GM12865 (cell line): ENCODE results near the gene NFE2L2.

Source experiments
- DNase-seq: peaks from one replicate; pipeline ENCODE4 v3.0.0; 2010; ENCODE audit warnings: low read depth
- H3K4me3 ChIP-seq: 2 replicates; pipeline ENCODE4 v1.5.1; 2011; ENCODE audit warnings: mild to moderate bottlenecking, low read depth, low read length, control low read depth
- TF ChIP-seq, protein P1 (sequence below): IDR thresholded peaks from 2 replicates; pipeline ENCODE4 v1.5.1; 2011; ENCODE audit warnings: low read length, control low read depth, low read depth, inconsistent platforms; ENCODE audit not compliant: insufficient read depth; ENCODE audit errors: missing control alignments

Gene NFE2L2

DNA sequence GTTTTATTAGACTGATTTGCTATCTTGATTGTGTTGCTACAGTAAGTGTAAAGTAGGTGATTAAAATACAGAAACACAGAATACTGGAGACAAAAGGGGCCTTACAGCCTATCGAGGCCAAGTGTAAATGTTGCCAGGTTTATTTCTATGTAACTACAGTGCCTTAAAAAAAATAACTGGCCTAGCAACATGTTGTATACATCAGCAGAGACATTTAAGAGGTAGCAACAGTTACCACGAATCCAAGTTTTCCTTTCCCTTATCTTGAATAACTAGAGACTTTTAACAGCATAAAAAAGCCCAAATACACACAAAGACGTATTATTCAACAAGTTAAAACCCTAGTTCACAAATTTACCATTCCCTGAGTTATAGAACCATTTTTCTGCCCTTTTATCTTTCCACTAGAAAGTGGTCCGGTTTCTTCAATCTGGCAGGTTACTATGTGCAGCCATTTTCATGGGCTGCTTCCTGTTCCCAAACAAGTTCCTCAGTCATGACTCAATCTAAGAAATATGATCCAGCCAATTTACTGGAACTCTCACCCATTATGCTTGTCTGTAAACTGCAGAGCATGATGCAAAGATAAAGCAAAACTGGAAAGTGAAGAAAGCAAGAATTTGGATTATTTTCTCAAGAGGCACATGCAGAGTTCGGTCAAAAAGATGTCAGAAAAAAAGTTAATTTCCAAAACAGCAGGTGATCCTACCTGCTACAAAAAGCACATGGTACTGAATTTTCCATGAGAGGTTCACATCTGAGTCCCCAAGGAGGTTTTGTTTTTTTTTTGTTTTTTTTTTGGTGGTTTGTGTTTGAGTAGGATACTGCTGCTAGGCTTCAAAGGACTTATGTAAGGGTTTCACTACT lies 22.2 kb downstream of the NFE2L2 start:
- 0 out of 2 replicates have a peak overlapping the region, but pooled peaks have one; percentile 9 for H3K4me3 ChIP-seq
- DNase-seq: no peak
- TF ChIP-seq, protein P1, sequence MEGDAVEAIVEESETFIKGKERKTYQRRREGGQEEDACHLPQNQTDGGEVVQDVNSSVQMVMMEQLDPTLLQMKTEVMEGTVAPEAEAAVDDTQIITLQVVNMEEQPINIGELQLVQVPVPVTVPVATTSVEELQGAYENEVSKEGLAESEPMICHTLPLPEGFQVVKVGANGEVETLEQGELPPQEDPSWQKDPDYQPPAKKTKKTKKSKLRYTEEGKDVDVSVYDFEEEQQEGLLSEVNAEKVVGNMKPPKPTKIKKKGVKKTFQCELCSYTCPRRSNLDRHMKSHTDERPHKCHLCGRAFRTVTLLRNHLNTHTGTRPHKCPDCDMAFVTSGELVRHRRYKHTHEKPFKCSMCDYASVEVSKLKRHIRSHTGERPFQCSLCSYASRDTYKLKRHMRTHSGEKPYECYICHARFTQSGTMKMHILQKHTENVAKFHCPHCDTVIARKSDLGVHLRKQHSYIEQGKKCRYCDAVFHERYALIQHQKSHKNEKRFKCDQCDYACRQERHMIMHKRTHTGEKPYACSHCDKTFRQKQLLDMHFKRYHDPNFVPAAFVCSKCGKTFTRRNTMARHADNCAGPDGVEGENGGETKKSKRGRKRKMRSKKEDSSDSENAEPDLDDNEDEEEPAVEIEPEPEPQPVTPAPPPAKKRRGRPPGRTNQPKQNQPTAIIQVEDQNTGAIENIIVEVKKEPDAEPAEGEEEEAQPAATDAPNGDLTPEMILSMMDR: no peak

DNA sequence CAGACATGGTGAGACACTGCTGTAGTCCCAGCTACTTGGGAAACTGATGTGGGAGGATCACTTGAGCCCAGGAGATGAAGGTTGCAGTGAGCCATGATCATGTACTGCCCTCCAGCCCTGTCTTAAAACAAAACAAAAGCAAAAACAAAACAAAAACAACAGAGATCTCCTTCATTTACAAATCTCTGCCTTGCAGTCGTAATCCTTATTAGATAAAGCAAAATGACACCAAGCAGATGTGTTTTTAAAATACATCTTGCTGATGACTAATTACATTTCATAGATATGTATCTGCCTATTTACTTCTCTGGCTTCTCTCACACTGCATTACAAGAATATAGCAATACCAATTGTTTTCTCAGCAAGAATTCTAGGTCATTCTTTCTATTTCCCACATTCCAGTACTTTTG lies 22.8 kb downstream of the NFE2L2 start:
- DNase-seq: no peak
- TF ChIP-seq, protein P1: no peak
- 0 out of 2 replicates have a peak overlapping the region, but pooled peaks have one; percentile 9 for H3K4me3 ChIP-seq

DNA sequence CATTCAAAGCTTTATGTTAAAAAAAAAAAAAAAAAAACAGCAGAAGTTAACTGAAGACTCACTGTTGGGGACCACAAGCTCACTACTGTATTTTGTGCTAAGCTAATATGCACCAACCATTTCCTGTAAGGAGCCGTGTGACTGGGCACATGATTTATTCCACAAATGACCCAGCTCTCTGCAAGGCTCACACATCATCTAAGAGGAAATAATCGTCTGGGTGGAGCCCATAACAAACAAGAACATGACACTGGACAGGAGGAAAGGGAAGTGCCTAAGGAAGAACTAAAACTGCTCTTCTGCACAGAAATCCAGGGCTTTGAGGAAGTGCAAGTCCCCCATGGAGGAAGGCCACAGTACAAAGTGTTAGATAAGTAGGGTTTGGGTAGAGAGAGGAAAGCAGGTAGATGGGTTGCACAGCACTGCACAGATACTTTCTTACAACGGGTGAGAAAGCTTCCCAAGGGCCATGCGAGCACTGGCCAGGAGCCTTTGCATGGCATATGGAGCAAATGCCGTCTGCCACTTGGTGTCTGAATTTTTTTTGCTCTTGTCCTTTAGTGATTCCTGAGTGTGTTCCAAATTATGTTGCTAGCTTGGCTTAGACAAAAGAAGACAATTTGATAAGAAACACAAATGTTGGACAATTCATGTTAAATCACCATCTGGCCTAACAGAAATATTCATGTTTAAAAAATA lies 24.4 kb downstream of the NFE2L2 start:
- TF ChIP-seq, protein P1: no peak
- DNase-seq: peak; percentile 67
- no peak overlapping the region for H3K4me3 ChIP-seq

DNA sequence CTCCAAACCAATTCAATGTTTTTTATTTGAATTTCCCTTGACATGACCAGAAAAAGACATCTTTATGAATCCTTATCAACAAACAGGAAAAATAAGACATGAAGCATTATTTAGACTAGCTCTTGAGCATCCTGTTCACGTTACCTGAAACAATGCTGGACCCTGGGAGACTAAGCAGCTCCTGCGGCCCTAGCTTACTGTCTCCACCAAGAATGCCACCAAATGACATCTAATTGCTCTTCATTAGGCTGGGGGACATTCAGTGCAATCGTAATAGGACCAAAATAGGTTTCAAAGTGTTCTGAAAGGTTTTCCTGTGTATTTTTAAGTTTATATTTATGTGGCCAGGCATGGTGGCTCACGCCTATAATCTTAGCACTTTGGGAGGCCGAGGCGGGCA lies 25.5 kb downstream of the NFE2L2 start:
- TF ChIP-seq, protein P1: no peak
- no peak for DNase-seq
- no peak overlapping the region for H3K4me3 ChIP-seq

DNA sequence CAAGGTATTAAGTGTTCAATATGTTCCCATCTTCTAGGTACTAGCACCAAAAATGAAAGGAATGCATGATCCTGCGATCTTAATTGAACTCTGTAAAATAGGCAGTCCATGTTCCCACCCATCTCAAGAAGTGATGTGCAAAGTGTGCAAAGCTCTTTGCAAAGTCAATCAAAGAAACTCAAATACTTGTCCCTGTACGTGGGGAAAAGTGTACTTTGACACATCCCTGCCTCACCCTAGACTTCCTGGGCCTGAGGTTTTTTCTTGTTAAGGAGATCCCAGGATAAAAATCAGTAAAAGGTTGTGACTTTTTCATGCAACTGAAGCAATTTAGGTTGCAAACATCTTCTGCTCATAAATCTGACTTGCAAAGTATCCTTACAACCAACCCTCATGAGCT lies 26.6 kb downstream of the NFE2L2 start:
- no peak for DNase-seq
- TF ChIP-seq, protein P1: no peak
- H3K4me3 ChIP-seq: no peak overlapping the region

DNA sequence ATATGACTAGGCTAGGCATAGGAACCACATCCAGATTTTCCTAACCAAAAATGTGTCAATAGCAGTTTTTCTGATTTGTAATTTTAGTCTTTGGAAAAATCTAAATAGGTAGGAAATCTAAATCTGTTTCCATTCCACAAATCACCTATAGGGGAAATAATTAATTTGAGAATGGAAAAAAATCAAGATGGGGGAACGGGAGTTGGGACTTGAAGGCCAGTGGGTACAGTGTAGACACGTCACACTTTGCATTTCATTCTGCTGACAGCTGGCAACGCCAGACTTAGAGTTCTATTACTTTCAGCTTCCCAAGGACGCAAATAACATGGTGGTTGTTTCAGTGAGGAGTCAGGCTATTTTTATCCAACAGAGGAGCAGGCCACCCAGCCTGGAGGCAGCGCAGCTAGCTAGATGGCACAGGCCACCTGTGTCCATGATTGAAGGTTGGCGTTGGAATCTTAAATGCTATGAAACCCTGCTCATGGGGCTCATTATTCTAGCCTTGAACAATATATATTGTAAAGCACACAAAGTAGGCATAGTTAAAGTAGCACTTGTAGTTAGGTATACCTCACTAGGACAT lies 28.6 kb downstream of the NFE2L2 start:
- DNase-seq: no peak
- no peak overlapping the region for H3K4me3 ChIP-seq
- TF ChIP-seq, protein P1: no peak
